NAMALWA (cell line): ENCODE results near the gene SORCS3.

ENCODE experiments used
- DNase-seq: peaks from one replicate; pipeline ENCODE4 v3.0.0-alpha.2; 2015; ENCODE audit warnings: low spot score

The SORCS3 gene

DNA sequence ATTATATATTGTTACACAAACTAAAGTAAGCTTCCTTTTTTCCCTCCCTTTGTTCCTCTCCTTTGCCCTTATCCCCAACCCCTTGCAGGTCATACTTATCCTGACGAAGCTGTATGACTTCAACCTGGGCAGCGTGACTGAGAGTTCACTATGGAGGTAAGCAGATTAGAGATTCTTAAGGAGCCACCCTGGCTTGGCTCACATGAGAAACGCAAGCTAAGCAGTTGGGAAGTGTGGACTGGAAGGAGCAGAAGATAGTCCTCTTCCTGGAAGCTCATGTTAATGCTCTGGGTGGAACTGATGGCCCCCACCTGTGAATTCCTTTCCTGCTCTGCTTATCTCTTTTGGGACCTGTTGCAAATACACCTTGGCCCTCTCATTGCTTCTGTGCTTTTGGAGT lies 201.6 kb downstream of the SORCS3 start:
- no peak for DNase-seq

DNA sequence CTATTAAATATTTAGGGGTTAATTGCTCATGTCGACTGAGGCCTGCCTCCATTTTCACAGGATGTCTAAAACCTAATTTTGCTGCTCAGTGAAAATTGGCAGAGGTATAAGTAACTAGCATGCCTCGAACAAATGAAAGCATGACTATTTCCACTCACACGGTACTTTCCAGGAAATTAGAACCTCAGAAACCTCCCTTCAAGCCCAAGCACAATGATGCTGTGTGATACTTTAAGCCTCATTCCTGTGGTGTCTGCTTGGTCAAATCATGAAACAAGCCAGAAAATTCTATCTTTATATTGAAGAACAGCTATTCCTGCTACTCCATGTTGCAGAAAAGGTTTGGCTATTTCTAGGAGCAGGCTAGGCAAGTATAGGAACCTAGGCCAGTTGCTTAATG lies 203.0 kb downstream of the SORCS3 start:
- no peak for DNase-seq

- DNase-seq = no peak
These were observed 208.9 kb downstream of the SORCS3 start for GRCh38 chr10:104850023-104850422.

GRCh38 chr10:104867966-104868598 lies 227.0 kb downstream of the SORCS3 start:
- DNase-seq = no peak

- DNase-seq = no peak
These were observed 231.6 kb downstream of the SORCS3 start for GRCh38 chr10:104872691-104873090.

- no peak for DNase-seq
These were observed 232.1 kb downstream of the SORCS3 start for GRCh38 chr10:104873161-104873560.

- DNase-seq = no peak
These were observed 234.5 kb downstream of the SORCS3 start for GRCh38 chr10:104875561-104875960.

GRCh38 chr10:104880624-104881398 lies 239.7 kb downstream of the SORCS3 start:
- DNase-seq = no peak

DNA sequence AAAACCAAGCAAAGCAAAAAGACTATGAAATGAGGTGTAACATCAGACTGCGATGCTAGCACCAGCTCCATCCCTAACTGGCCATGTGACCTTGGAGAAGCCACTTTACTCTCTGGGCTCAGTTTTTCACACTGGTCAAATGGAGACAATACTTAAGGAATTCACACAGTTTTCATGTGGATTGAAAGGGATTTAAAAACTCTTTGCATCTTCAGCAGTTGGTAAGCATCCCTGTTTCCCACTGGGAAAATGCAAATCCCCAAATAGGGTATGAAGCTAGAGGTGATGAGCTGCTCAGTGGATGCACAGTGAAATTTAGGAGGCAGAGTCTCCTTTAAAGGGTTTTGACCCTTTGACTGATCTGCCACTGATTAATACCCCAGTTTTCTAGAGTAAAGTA lies 240.7 kb downstream of the SORCS3 start:
- no peak for DNase-seq

DNA sequence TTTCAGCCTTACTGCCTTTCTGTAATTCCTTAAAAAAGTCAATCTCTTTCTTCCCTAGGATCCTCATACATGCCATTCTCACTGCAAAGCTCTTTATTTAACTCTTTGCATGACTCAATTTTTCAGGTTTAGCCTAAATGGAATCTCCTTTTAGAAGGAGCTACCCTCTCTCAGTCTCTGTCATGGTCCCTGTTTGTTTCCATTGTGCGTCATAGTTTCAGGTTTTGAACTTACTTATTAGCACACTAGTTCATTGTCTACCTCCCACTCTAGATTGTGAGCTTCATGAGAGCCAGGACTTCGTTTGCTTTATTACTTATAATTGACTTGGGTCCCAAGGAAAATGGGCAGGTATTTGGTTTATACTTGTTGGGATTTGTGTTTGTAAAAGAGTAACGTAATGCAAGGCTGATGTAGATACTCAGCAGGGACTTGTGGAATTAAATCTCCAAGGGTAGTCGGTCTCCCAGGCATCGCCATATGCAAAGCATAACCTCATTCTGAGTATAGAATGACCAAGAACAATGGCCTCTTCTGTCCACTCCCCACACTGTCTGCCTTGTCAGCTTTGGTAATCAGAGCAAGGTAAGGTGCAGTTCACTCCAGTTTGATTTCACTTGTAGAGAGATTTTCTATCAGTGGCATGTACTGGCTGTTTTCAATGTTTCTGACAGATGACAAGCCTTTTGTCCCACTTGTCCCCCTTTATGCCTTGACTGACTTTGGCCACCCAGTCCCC lies 252.0 kb downstream of the SORCS3 start:
- no peak for DNase-seq

DNA sequence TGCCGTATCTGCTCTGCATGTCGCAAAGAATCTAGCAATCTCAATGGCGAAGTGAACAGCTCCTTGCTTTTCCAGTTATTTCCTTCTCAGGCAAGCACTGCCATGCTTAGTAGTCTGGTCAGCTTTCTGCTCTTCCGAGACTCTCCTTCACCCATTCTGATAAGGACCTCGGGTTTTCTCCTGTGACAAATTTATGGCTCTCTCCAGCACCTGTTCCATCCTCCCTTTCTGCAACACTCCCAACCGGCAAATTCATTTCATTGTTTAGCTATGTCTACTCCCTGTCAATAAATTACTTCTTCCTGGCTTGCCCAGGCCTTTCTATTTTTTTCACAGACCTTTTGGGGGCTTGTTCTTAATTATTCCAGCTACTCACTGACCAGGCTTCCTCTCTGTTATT lies 252.6 kb downstream of the SORCS3 start:
- no peak for DNase-seq

- DNase-seq = no peak
These were observed 253.6 kb downstream of the SORCS3 start for GRCh38 chr10:104894681-104895080.

DNA sequence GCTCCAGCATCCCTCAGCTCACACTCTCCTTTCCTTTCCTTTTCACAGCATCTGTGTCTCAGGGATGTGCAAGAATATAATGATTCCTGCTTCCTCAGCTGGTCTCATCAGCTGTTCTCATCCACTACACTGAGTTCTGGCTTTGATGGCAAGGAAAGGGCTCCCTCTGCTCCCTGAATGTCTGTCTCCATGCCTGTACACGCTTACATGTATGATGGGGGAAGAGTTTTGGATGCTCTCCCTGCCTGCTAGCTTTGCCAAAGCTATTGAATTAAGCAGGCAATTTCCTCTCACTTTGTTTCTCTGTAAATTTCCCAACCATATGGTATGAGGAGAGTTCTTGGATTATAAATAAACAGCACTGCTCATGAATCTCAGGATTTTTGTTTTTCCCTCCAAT lies 254.5 kb downstream of the SORCS3 start:
- no peak for DNase-seq

- DNase-seq = no peak
These were observed 254.9 kb downstream of the SORCS3 start for GRCh38 chr10:104895981-104896380.

GRCh38 chr10:104897696-104898095 lies 256.6 kb downstream of the SORCS3 start:
- DNase-seq = no peak

DNA sequence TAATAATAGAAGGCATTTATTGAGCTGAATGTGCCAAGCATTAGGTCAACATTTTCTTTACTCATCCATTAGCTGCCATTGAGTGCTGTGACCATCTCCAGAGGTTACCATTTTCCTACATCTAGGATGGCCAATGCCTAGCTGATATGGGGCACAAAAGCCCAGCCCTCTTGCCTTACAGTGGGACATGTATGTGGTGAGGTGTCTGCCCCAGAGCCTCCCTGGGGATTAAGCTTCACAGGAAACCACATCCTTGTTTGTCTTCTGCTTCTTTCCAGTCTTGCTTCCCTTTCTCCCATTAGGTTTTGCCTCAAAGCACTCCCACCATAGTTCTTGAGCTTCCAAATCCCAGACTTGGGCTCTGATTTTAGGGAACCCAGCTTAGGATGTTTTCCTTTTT lies 258.7 kb downstream of the SORCS3 start:
- no peak for DNase-seq

DNA sequence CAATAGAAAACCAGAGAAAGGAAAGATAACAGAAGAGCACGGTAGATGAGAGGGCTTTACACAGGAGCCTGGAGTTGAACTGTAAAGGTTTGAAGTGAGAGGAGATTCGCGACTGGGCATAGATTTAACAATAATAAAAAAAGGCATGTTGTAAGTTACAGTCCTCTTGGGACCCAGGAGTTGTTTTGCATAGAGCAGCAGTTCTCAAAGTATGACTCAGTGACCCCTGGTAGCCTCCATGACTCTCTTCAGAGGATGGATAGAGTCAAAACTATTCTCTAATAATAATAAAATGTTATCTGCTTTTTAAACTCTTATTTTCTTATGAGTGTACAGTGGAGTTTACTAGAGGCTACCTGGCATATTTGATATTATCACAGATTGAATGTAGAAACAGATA lies 262.3 kb downstream of the SORCS3 start:
- no peak for DNase-seq

DNA sequence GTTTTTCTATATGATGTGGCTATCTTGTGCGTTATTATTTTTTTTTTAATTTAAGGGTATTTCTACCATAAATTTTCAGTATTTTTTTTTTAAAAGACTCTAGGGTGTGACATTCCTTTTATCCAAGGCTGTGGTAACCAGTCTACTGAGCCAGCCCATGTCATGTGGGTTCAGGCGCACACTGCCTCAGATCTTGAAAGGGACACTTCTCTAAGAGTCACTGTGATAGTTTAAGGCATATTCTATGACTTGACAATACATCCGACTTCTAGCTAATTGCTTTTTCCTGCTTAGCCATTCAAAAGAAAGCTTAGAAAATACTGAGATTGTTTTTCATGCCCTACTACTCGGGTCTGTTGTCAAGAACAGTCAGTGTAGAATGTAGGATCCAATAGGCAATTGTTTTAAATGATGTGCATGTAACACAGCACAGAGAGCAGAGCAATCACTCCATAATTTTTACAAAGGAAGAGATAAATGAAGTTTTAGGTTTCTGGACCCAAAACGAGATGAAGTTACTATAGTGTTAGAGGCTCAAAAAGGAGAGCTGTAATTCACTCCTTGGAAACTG lies 263.7 kb downstream of the SORCS3 start:
- no peak for DNase-seq

DNA sequence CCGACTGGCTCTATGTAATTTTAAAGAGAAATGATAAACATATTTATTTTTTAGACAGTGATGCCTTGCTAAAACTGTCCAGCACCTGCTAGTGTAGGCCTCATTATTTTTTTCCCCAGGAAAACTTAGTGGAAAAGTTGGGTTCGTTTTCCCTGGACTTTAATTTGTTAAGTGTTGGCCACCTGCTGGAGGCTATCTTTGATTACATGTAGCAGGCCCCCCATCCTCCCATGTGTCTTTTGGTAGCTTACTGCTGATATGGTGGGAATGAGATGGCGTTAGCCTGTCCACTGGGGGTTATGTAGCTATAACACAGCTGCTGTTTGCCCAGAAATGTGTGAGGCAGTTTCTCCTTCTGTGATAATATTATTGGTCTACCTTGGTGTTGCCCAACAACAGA lies 265.0 kb downstream of the SORCS3 start:
- peak; percentile 2 for DNase-seq

GRCh38 chr10:104907521-104907920 lies 266.4 kb downstream of the SORCS3 start:
- no peak for DNase-seq

DNA sequence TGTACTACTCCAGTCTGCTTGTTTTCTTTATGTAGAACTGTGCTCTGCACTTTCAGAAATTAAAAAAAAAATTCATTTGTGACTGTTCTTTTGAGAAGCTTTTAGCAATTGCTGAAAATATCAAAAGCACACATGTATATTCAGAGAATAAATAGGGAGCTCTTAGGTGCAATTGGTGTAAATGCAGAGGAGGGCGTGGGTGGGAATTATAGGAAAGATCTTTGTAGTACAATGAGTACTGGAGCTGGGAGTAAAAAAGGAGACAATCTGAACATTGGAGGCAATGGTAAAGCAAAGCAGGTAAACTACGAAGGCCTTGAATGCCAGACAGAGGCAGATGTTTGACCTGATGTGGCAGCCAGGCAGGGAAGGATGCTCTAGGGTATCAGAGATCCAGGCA lies 267.5 kb downstream of the SORCS3 start:
- no peak for DNase-seq

DNA sequence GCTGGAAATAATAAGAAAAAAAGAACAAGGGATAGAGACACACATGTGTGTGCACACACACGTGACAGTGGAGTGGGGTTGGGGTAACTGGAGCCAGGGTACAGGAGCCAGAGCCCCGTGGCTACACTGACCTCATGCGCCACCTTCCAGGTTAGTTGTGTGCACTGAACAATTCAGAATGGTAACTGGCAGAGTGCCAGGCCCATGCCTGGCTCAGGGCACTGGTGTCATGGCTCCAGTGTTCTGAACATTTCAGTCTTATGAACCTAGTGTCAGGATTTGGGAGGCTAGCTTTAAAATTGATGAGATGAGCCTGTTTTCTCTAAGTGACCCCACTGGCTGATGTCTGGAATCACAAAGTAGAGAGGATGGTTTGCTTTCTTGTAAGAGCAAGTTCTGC lies 269.6 kb downstream of the SORCS3 start:
- no peak for DNase-seq

GRCh38 chr10:104913390-104913789 lies 272.3 kb downstream of the SORCS3 start:
- no peak for DNase-seq
